GM19025 (cell line): Measurements from ENCODE around the gene ACOXL.

ENCODE experiments used
- ATAC-seq: cut with Tn5 transposase; IDR thresholded peaks from one replicate; pipeline ENCODE4 v1.9.1; 2021; ENCODE audit warnings: mild to moderate bottlenecking, low read depth, moderate library complexity; ENCODE audit not compliant: unreplicated experiment

Gene ACOXL

DNA sequence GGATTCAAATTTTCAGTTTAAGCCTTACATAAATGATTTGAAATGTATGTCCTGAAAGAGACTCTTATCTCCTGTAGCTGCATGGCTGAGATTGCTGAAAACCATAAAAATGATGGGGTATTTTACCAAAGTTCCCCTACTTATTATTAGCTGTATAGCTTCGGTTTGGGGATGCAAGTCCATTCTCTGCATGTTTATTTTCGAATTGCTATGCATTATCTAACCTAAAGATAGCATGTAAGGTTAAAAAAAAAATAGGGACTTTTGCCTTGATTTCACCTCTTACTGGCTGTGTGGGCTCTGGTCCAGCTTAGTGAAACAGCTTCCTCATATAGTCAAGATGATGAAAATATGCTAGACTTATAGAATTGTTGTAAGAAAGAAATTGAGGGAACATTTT is 14.0 kb upstream of the ACOXL start:
- no peak for ATAC-seq

DNA sequence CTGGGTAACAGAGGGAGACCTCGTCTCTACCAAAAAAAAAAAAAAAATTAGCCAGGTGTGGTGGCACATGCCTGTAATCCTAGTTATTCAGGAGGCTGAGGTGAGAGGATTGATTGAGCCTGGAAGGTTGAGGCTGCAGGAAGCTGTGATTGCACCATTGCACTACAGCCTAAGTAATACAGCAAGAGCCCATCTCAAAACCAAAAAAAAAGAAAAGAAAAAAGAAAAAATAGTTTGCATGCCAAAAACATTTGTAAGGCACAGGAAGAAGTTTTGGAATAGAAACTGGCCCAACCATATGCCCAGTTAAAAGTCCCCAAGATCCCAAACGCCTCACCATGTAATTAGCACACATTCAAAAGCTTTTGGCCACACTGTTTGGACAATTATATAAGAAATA is 13.4 kb upstream of the ACOXL start:
- no peak for ATAC-seq

DNA sequence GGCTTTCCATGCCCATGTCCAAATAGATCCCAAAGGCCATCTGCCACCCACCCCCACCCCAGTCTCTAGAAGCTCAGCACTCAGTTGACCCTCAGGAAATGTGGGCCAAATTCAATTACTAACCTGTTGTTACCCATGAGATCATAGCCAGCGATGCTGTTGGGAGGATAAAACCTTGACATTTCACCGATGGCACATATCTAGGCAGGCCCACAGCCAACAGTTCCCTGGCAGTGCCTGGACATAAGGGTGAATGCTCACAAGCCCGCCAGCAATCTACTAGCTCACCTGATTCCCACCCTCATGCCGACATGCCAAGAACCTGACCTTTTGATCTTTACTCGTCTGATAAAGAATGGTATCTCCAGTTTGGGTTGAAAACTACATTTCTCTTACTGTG is 11.8 kb upstream of the ACOXL start:
- no peak for ATAC-seq

DNA sequence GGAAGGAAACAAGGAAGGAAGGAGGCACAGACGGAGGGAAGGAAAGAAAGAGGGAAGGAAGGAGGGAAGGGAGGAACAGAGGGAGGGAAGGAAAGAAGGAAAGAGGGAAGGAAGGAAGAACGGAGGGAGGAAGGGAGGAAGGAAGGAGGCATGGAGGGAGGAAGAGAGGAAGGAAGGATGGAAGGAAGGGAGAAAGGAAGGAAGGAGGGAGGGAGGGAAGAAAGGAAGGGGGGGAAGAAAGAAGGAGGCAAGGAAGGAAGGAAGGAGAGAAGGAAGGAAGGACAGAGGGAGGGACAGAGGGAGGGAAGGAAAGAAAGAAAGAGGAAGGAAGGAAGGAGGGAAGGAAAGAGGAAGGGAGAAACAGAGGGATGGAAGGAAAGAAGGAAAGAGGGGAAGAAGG is 7.6 kb upstream of the ACOXL start:
- no peak for ATAC-seq

DNA sequence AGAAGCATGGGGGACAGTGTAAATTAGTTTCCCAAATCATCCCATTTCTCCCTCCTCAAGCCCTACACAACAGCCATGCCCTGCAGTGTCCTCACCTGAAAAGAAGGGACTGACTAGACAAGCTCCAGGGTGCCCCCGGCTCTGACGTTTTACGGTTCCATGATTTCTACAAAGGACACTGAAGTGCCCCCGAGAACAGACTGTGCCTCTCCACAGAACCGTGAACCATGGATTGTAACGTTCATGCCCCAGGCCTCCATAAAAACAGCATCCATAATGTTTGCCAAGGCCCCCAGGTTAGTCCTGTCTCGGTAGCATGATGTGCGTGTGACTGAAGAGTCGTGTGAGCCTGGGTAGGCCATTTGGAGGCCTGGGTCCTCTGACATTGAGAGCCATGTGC is 7.0 kb upstream of the ACOXL start:
- no peak for ATAC-seq

DNA sequence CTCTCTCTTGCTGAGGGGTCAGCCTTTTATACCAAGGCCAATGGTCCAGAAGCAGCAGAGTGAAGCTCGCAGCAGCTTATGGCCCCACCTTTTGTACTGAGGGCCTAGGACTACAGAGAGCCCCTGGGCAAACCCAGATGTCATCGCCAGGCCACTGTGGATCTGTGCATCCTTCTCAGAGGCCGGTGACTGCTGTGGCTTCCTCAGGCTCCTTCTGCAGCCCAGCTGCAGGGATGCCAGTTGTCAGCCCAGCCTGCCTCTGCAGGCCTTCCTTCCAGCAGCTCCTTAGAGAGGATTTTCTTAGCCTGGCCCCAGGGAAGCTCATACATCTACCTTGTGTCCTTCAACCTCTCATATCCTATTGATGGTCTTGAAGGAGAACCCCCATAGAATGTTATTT is 6.5 kb upstream of the ACOXL start:
- ATAC-seq: no peak

DNA sequence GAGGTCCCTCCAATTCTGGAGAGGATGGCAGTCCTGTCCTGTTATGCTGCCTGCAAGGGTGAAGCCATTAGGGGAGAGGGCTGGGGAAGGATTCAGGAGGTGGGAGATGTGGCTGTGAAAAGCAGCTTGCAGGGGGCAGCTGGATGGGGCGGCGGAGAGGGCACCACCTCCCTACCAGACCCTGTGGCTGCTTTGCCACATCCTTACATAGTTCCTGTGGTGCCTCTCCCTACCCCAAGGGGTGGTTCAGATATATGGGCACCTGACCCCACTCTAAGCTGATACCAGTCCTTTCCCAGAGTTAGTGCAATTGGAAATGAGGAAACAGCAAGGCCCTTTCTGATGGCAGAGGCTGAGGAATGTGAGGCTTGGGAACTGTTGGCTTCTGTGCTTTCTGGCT is 6.1 kb upstream of the ACOXL start:
- ATAC-seq: no peak

DNA sequence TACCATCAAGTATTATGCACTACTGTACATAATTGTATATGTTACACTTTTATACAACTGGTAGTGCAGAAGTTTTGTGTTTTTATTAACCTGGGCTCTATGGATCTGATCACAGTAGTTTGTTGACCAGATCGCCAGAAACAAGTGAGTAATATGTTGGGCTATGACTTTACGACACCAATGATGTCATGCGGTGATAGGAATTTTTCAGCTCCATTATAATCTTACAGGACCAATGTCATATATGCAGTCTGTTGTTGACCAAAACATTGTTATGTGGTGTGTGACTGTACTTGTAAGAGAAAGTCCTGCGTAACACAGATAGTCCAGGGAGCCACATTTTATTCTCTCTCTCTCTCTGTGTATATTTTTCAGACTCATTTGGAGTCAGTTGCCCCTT is 4.5 kb upstream of the ACOXL start:
- ATAC-seq: no peak

DNA sequence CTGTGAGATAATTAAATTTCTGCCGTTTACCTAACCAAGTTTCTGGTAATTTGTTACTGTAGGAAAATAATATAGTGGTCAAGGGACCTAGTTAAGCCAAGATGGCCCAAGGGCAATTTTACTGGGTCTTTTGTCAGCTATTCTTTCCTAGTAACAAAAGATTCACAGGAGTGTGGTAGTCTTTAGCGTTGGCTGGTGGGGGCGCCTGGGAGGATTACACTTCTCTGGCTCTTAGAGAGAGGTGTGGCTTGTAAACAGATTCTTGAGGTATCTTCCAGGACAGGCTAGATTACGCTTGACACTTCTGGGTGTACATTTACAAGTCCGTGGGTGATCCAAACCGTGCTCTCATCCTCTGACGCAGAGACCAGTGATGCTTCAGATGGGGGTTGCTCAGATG is 3.3 kb upstream of the ACOXL start:
- ATAC-seq: no peak

DNA sequence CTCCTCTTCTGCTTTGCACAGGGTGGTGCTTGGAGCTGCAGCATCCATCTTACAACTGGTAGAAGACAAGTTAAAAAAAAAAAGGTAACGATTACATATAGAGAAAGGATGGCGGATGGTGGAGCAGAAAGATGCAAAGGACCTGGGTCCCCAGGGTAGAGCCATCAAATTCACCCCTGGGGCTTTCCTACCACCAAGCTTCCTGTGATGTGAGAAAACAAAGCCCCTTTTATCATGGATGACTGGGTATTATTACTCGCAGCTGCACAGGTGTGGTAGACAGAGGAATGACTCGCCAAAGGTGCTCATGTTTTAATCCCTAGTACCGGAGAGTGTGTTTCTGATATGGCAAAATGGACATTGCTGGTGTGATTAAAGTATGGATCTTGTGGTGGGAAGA is 1.3 kb upstream of the ACOXL start:
- no peak for ATAC-seq

DNA sequence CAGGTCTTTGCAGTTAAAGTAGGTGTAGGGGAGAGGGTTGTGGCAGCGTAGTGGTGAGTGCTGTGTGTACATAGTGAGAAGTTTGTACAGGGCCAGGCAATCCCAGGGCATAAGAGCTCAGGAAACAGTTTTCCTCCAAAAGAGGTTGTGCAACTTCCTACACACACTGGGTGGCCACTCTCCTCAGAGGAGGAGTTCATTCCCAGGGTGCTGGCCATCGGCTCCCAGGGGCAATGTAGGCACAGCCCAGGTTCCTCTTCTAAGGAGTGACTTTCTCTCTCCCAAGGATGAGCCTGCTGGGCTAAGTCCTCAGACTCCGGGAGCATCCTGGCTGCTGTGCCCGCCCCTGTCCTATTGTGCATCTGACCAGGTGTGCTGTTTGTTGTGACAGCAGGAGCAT is 3.0 kb downstream of the ACOXL start:
- ATAC-seq: no peak

DNA sequence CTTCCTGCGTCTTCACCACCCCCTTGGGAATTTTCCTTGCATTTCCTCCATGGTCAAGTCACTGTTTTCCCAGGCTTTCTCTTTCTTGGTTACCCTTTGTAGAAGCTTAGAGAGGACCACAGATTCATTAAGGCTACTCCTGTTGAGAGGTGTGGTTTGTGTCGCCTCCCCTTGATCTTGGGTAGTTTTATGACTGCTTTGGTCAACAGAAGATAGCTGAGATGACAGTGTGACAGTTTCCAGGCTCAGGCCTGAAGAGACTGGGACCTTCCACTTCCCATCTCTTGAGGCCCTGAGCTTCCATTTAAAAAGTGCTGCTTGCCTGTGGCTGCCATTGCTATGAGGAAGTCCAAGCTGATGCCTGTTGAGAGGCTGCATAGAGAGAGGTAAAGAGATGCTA is 5.4 kb downstream of the ACOXL start:
- ATAC-seq: no peak

DNA sequence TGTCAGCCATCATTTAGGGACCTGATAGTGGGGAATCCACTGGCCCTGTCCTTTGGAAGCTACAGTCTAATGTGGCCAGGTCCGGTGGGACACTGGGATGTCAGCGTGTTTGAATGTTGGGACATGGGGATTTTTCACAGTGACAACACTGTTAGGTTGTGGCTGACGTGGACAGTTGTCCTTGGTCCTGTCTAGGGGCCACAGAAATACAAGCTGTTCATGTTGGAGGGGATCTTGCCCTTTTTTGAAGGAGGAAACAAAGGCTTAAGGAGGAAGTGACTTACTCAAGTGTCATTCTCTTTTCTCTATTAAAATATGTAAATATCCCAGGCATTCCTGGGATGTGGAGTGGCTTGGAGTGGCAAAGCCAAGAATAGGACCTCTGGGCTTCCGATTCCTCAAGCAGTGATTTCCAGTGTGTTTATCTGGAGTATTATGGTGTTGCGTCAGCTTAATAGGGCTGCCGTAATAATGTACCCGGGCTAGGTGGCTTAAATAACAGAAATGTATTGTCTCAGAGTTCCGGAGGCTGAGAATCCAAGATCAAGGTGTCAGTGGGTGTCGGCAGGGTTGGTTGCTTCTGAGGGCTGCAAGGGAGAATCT is 8.5 kb downstream of the ACOXL start:
- no peak for ATAC-seq

DNA sequence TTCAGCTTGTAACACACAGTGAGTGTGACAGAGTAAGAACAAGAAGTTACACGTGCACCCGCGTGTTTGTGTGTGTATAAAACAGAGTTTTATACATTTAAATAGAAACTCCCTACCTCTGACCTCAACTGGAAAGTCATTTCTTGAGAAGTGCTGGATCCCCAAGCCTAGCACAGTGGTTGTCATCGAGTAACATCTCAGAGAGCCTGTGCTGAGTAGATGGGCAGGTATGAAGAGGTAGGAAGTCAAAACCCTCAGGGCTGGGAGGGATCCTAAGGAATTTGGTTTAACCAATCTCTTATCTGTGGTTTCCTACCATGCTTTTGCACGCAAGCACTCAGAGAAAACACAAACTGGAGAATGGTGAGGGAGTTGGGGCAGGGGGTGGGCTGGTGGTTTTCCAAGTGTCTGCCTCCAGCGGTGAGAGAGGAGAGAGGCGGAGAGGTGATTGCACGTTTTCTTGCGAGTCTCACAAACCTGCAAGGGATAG is 9.2 kb downstream of the ACOXL start:
- no peak for ATAC-seq

DNA sequence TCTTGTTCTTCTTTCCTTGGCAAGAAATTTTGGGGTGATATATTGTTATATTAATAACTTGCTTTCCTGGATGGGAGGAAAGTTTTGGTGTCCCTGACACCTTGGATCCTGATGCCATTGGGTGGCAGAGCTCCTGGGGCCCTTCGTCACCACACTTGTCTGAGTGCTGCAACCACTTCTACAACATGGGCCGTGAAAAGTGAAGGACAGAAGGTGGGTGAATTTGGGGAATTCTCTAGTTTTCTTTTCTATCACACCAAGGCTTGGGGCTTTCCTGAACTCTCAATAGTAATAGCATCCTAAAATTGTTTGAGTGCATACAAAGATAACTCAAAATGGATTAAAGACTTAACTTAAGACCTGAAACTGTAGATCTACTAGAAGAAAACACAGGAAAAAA is 10.0 kb downstream of the ACOXL start:
- ATAC-seq: no peak

DNA sequence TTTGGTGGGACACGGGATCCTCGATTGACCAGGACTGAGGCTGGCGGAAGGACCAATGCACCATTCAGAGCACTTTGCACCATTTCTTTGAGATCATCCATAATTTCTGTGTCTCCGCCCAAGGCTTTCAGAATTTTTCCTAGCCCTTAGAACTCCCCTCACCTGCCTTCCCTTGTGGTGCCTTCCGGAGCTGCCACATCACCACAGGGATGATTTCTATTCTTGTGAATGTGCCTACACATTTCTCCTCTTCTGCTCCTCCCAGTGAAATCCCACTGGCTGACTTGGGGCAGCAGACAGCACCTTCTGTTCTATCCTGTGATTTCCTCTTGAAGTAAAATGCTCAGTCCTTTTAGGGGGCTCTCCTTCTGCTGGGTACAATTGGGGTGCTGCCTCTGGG is 11.2 kb downstream of the ACOXL start:
- no peak for ATAC-seq

DNA sequence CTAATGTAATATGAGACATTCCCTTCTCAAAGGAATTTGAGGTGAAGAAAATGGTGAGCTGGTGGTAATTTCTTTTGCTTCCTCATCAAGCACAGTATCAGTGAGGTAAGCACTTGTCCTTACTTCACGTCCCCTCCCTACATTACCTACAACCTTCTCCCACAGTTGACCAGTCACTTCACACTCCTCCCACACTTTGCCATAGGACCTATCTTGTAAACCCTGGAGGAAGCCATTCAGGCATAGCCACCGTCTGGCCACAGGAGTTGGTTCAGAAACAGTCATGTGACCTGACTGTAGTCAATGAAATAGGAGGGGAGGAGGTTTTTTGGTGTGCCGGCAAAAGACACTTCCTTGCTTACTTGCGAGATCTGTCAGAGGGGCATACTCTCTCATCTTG is 12.1 kb downstream of the ACOXL start:
- no peak for ATAC-seq

DNA sequence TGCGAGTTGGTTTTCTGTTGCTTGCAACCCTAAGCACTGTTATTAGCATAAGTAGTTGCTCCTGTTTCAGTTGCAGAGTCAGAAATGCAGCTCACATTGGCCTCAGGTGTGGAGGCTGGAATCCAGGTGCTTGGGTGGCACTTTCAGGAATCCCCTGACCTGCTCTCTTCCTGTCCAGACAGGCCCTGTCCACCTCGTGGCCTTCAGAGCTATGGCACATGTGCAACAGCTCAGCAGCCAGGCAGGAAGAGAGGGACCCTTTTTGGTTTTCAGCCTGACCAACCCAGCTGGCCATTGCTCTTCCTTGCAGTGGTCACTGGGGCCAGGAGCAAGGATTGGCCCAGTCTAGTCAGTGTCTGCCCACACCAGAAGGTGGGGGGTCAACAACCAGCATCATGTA is 12.7 kb downstream of the ACOXL start:
- no peak for ATAC-seq

DNA sequence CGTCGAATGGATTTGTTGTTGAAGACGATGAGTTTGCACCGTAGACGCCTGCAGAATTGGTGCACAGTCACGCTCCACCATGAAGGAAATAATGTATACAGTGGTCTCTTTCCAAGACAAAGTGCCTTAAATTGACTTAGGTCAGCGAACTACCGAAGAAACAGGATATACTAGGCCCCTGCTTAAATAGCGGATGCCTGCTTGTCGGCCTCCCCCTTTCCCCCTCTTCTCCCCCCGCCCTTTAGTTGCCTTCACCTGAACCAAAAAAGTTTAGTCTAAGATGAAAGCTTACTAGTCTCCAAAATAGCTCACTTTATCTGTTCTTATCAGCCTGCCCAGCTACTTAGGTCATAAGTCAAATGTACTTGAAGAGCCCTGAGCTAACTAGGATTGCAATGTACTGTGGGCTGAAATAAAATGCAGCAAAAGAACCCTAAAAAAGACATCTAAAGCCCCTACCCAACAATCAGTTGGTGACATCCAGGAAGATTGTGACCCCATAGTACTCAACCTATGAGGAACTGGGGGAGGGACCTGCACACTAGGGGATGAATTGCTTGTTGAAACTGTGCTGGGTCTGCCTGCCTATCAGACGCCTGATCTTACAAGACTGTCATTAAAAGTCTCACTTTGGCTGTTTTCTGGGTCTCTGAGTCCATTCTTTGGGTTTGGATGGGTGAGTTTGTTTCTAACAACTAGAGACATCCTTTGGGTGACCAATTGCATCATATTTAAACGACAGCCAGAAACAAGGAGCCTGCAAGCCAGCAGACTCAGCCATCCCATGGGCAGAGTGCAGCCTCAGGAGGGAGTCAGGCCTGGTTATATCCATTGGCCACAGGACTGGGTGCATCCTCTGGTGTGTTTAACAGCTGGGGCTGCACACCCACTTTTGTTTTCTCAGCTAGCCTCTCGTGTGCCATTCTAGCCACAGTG is 14.5 kb downstream of the ACOXL start:
- ATAC-seq: no peak

DNA sequence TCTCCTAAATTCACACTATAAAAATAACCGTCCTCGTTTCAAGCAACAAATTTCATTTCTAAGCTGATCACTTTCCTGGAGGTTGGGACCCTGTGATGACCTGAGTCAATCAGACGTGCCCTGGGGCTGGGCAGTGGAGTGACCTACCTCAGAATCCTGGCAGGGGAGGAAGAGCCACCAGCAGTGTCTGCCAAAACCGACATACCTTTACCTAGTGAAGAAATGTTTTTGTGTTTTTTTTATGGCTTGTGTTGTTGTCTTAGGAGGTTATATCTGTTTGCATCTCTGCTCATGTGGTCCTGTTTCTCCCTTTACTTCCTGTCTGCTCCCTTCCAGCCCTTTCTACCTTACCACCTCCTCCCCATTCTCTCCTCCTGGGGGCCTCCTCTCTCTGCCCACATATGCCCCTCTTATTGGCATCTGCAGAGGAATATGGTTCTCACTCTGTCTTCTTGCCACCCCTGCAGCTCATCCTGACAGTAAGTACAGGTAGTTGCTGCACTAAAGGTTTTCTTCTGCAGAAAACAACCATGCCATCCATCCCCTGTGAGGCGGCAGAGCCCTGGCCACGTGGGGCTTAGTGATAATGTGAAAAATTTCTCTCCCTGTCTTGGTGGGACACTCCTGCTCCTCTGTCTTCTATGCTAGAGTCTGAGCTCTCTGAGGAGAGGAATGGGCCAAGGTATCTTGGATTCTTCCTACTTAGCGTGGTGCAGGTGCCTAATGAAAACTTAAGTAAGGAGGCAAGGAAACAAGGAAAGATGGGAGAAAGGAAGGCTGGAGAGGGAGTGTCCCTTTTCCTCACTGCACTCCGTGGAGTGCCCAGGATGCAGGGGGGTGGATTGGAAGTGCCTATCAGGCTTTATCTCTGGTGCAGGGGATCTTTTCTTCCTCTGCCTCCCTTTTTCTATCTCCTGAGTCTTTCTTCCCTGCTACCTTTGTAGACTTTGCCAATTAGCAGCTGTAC is 15.4 kb downstream of the ACOXL start:
- no peak for ATAC-seq

DNA sequence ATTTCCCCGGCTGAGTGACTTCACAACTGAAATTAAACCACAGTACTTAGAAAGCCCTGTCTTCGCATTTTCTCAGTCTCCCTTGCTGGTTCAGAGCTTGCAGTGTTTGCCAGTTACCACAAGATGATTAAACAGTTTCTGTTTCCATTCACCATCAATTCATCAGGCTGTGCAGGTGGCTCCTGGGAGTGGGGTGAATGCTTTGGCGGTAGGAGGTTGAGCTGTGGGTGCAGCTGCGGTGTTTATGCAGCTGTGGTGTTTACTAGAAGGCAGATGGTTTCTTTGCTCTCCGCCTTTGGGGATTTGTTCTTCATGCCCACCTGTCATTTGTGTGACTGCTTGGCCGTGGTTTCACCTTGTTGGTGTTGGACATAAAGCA is 16.1 kb downstream of the ACOXL start:
- peak; percentile 98 for ATAC-seq
